Panc1 (cell line): ENCODE results near the gene NEURL3. TPM values are rescaled to one million over a fixed set of nuclear protein-coding genes. Genes with fewer than 3 reads are reported as not detected.
"Not testable (repeated sequence)": the region's sequence is repeated elsewhere in the genome, so short reads cannot be mapped to it uniquely, and the experiment has no call there.

Experiments
- ATAC-seq: fragments of 200-7000 bp; cut with Tn5 transposase; 2 replicates; pipeline ENCODE4 v1.9.1; 2020; ENCODE audit warnings: mild to moderate bottlenecking, moderate library complexity
- BruUV-seq: library from RNA; stranded (reverse); fragments of 400-500 nt; replicated peaks from 2 replicates; lab custom pipeline; 2021; lab: Mats Ljungman, UMichigan
- CTCF ChIA-PET: fragments of 300-600 bp; sonication (Branson Sonifier 250); formaldehyde crosslinking; loops from one replicate; lab custom pipeline; 2022; ENCODE audit warnings: antibody characterized with exemption; lab: Charles Lee
- POLR2A ChIA-PET: fragments of 300-600 bp; sonication (Branson Sonifier 250); formaldehyde crosslinking; loops from one replicate; lab custom pipeline; 2022; ENCODE audit warnings: antibody characterized with exemption; lab: Charles Lee
- DNase-seq: peaks from one replicate; pipeline ENCODE4 v3.0.0-alpha.2; 2010; ENCODE audit warnings: low read depth, low spot score
- H3K27ac ChIP-seq: 2 replicates; pipeline ENCODE4 v1.5.1; 2011; ENCODE audit warnings: mild to moderate bottlenecking, low read length, inconsistent platforms
- H3K27me3 ChIP-seq: fragments of 200-500 bp; sonication (Bioruptor generic); 2 replicates; pipeline ENCODE4 v1.6.0; 2014; ENCODE audit warnings: low read length, inconsistent platforms; ENCODE audit not compliant: control insufficient read depth, insufficient read depth
- H3K36me3 ChIP-seq: fragments of 200-500 bp; sonication (Bioruptor generic); 2 replicates; pipeline ENCODE4 v1.5.1; 2014; ENCODE audit warnings: inconsistent platforms, mild to moderate bottlenecking, low read length, moderate library complexity; ENCODE audit not compliant: control insufficient read depth, insufficient read depth
- H3K4me1 ChIP-seq: 2 replicates; pipeline ENCODE4 v1.5.1; 2011; ENCODE audit warnings: inconsistent platforms, mild to moderate bottlenecking, low read length, moderate library complexity; ENCODE audit not compliant: control insufficient read depth, insufficient read depth
- H3K4me3 ChIP-seq, 2 experiments: 2 replicates each; pipeline ENCODE4 v1.5.1; 2011 to 2012; ENCODE audit warnings: low read depth in 2 of 2, low read length in 2 of 2, mild to moderate bottlenecking in 2 of 2, inconsistent platforms in 1 of 2, moderate library complexity in 1 of 2
- H3K9me3 ChIP-seq: fragments of 200-500 bp; sonication (Bioruptor generic); 2 replicates; pipeline ENCODE4 v1.5.1; 2014; ENCODE audit warnings: low read depth, mild to moderate bottlenecking, inconsistent platforms, low read length, moderate library complexity; ENCODE audit not compliant: control insufficient read depth, insufficient read depth
- CTCF ChIP-seq: fragments of 450-650 bp; IDR thresholded peaks from 2 replicates; pipeline ENCODE4 v1.5.1; 2017; ENCODE audit warnings: mild to moderate bottlenecking
- POLR2AphosphoS5 ChIP-seq: IDR thresholded peaks from 2 replicates; pipeline ENCODE4 v1.6.1; 2012; ENCODE audit warnings: mild to moderate bottlenecking, low read depth, low read length, moderate library complexity
- REST ChIP-seq, 2 experiments: IDR thresholded peaks; 2 replicates each; pipeline ENCODE4 v1.6.1; 2011 to 2012; ENCODE audit warnings: low read depth in 2 of 2, control low read depth in 1 of 2, low read length in 1 of 2, mild to moderate bottlenecking in 1 of 2, moderate library complexity in 1 of 2; ENCODE audit not compliant: insufficient read depth in 1 of 2
- SIN3A ChIP-seq: IDR thresholded peaks from 2 replicates; pipeline ENCODE4 v1.6.1; 2012; ENCODE audit warnings: low read depth, mild to moderate bottlenecking, low read length, moderate library complexity, borderline replicate concordance; ENCODE audit not compliant: insufficient read depth
- TCF7L2 ChIP-seq: IDR thresholded peaks from 2 replicates; pipeline ENCODE4 v1.6.1; 2011; ENCODE audit warnings: mild to moderate bottlenecking, low read depth, low read length, inconsistent platforms
- in situ Hi-C: cut with HindIII; loops from 2 replicates; pipeline ENCODE4 v1.10.0; 2016; ENCODE audit warnings: low sequenced_read_pairs, low pct_unique_long_range_greater_than_20kb
- intact Hi-C: fragments of 100-400 bp; cut with micrococcal nuclease; formaldehyde crosslinking; loops from one replicate; pipeline ENCODE4 v1.10.0; 2022; ENCODE audit not compliant: unreplicated experiment
- total RNA-seq: library from RNA; stranded (reverse); gene quantifications from one replicate; pipeline ENCODE4 v1.2.1, GENCODE V29; 2021; ENCODE audit not compliant: unreplicated experiment

Gene NEURL3
- total RNA-seq, 1 experiment from 2014 or later, result 1.2 TPM

- ATAC-seq, result peak; percentile 65
- H3K27me3 ChIP-seq, result no peaks in the 10 kb centered on the region
- no peak for DNase-seq
- no peak overlapping the region for H3K4me3 ChIP-seq
- no peaks in the 10 kb centered on the region for H3K9me3 ChIP-seq
- ChIA-PET CTCF (interaction anchor here (0.5 to 1.5 kb wide), 8 partner anchors 9 to 203 kb away, joined by 3 to 6 read pairs (median 3); no protein-coding TSS in a partner anchor), POLR2A (no interaction called here)
- H3K27ac ChIP-seq, result 0 out of 2 replicates have a peak overlapping the region, but pooled peaks have one; percentile 44
- peaks cover 10% of the 10 kb centered on the region for H3K4me1 ChIP-seq
- no peaks in the 10 kb centered on the region for H3K36me3 ChIP-seq
- no peak for TF ChIP-seq REST (IDR thresholded peaks at IDR 0.05; ENCODE audit: insufficient read depth in 1 of 2, low read depth in 2 of 2, low read length in 1 of 2)
- TF ChIP-seq SIN3A, result no peak
- no peak for TF ChIP-seq POLR2AphosphoS5
- no peak for TF ChIP-seq TCF7L2
- peak; percentile 98 for TF ChIP-seq CTCF
- BruUV-seq, result no TSS peak
- in situ Hi-C loops, result no loop called here
- intact Hi-C loops, result no loop called here
These were observed 49.4 kb upstream of the NEURL3 start for GRCh38 chr2:96554293-96555145.

- H3K4me3 ChIP-seq, in situ Hi-C loops, DNase-seq, H3K9me3 ChIP-seq, H3K27ac ChIP-seq, ATAC-seq, BruUV-seq, H3K27me3 ChIP-seq, H3K4me1 ChIP-seq, H3K36me3 ChIP-seq, POLR2A ChIA-PET, intact Hi-C loops: not testable (repeated sequence)
- CTCF ChIA-PET, result interaction anchor here (0.5 to 1.5 kb wide), 7 partner anchors 9 to 203 kb away, joined by 3 to 6 read pairs (median 3); no protein-coding TSS in a partner anchor
These were observed 48.8 kb upstream of the NEURL3 start for GRCh38 chr2:96553957-96554292.
